SK-N-MC (cell line): ENCODE measurements around the gene MRGPRF.

ENCODE experiments used
- EZH2 ChIP-seq: fragments of 200-600 bp; sonication (generic); IDR thresholded peaks from one replicate; pipeline ENCODE4 v1.6.1; 2017; ENCODE audit warnings: antibody characterized with exemption
- FOXP2 ChIP-seq: optimal IDR thresholded peaks from 2 replicates; pipeline ENCODE3; 2011; ENCODE audit warnings: mild to moderate bottlenecking, moderate library complexity; ENCODE audit not compliant: insufficient read depth; ENCODE audit errors: extremely low read length, control extremely low read depth
- POLR2AphosphoS5 ChIP-seq: IDR thresholded peaks from 2 replicates; pipeline ENCODE4 v1.6.1; 2012; ENCODE audit warnings: mild to moderate bottlenecking, low read depth, low read length, borderline replicate concordance

GRCh38 chr11:68999093-68999747 is 13.8 kb downstream of the MRGPRF start:
- no peak for TF ChIP-seq POLR2AphosphoS5
- no peak for TF ChIP-seq EZH2
- no peak for TF ChIP-seq FOXP2
